H9 (cell line): ENCODE results near the gene ATP8A2. TPM values are rescaled to one million over a fixed set of nuclear protein-coding genes. Genes with fewer than 3 reads are reported as not detected.

Experiments used
- DNase-seq: peaks from one replicate; pipeline ENCODE4 v3.0.0-alpha.2; 2017
- H2AFZ ChIP-seq: one replicate; pipeline ENCODE4 v1.6.1; 2013; ENCODE audit warnings: mild to moderate bottlenecking, low read length, control low read depth, moderate library complexity
- H2AK5ac ChIP-seq: 2 replicates; pipeline ENCODE4 v1.6.1; 2013; ENCODE audit warnings: low read length, control low read depth, mixed read lengths; ENCODE audit not compliant: insufficient read length
- H2BK120ac ChIP-seq: one replicate; pipeline ENCODE4 v1.6.1; 2013; ENCODE audit warnings: low read depth, mild to moderate bottlenecking, low read length, control low read depth, inconsistent platforms; ENCODE audit not compliant: poor library complexity, severe bottlenecking
- H2BK12ac ChIP-seq: 2 replicates; pipeline ENCODE4 v1.6.1; 2013; ENCODE audit warnings: low read length, control low read depth, mixed read lengths, low read depth; ENCODE audit not compliant: insufficient read length
- H2BK15ac ChIP-seq: 2 replicates; pipeline ENCODE4 v1.6.1; 2013; ENCODE audit warnings: low read depth, low read length, control low read depth
- H2BK20ac ChIP-seq: one replicate; pipeline ENCODE4 v1.6.1; 2013; ENCODE audit warnings: low read depth, mild to moderate bottlenecking, low read length, control low read depth, inconsistent platforms; ENCODE audit not compliant: poor library complexity, severe bottlenecking
- H2BK5ac ChIP-seq: 2 replicates; pipeline ENCODE4 v1.6.1; 2013; ENCODE audit warnings: low read length, control low read depth, mixed read lengths; ENCODE audit not compliant: insufficient read length
- H3K14ac ChIP-seq: 2 replicates; pipeline ENCODE4 v1.6.1; 2013; ENCODE audit warnings: low read length, control low read depth; ENCODE audit not compliant: insufficient read depth
- H3K18ac ChIP-seq: 2 replicates; pipeline ENCODE4 v1.6.1; 2013; ENCODE audit warnings: low read depth, mild to moderate bottlenecking, mixed read lengths, low read length, control low read depth; ENCODE audit not compliant: insufficient read length
- H3K23ac ChIP-seq: 2 replicates; pipeline ENCODE4 v1.6.1; 2013; ENCODE audit warnings: low read length, control low read depth, mixed read lengths, low read depth; ENCODE audit not compliant: insufficient read length
- H3K23me2 ChIP-seq: 2 replicates; pipeline ENCODE4 v1.6.1; 2013; ENCODE audit warnings: low read depth, mild to moderate bottlenecking, mixed read lengths, low read length, control low read depth; ENCODE audit not compliant: insufficient read length, poor library complexity, severe bottlenecking
- H3K27ac ChIP-seq: 2 replicates; pipeline ENCODE4 v1.5.1; 2013; ENCODE audit warnings: low read length, control low read depth, mixed read lengths, low read depth; ENCODE audit not compliant: insufficient read length
- H3K27me3 ChIP-seq: 2 replicates; pipeline ENCODE4 v1.6.1; 2013; ENCODE audit warnings: low read length, control low read depth, inconsistent platforms; ENCODE audit not compliant: insufficient read depth
- H3K4ac ChIP-seq: 2 replicates; pipeline ENCODE4 v1.6.1; 2013; ENCODE audit warnings: low read depth, mild to moderate bottlenecking, control low read depth, inconsistent platforms, low read length, moderate library complexity
- H3K4me1 ChIP-seq: 2 replicates; pipeline ENCODE4 v1.6.1; 2013; ENCODE audit warnings: low read length, control low read depth, inconsistent platforms; ENCODE audit not compliant: insufficient read depth
- H3K4me2 ChIP-seq: 2 replicates; pipeline ENCODE4 v1.6.1; 2013; ENCODE audit warnings: low read length, control low read depth, mixed read lengths; ENCODE audit not compliant: insufficient read length, insufficient read depth
- H3K56ac ChIP-seq: 2 replicates; pipeline ENCODE4 v1.6.1; 2013; ENCODE audit warnings: low read depth, mild to moderate bottlenecking, mixed read lengths, low read length, control low read depth; ENCODE audit not compliant: insufficient read length
- H3K79me1 ChIP-seq: 2 replicates; pipeline ENCODE4 v1.6.1; 2013; ENCODE audit warnings: low read depth, mild to moderate bottlenecking, moderate library complexity, low read length, control low read depth, inconsistent platforms; ENCODE audit not compliant: insufficient read depth, poor library complexity, severe bottlenecking
- H3K79me2 ChIP-seq: 2 replicates; pipeline ENCODE4 v1.6.1; 2013; ENCODE audit warnings: low read length, control low read depth, inconsistent platforms; ENCODE audit not compliant: insufficient read depth
- H3K9ac ChIP-seq: 2 replicates; pipeline ENCODE4 v1.6.1; 2013; ENCODE audit warnings: low read length, control low read depth, mixed read lengths; ENCODE audit not compliant: insufficient read length; ENCODE audit errors: extremely low read depth
- H3K9me3 ChIP-seq: one replicate; pipeline ENCODE4 v1.6.1; 2013; ENCODE audit warnings: low read depth, low read length, inconsistent platforms; ENCODE audit not compliant: control insufficient read depth
- H3T11ph ChIP-seq: one replicate; pipeline ENCODE4 v1.6.1; 2013; ENCODE audit warnings: mild to moderate bottlenecking, low read length, control low read depth, inconsistent platforms
- H4K20me1 ChIP-seq: one replicate; pipeline ENCODE4 v1.6.1; 2013; ENCODE audit not compliant: control insufficient read depth, insufficient read length, insufficient read depth
- H4K5ac ChIP-seq: 2 replicates; pipeline ENCODE4 v1.6.1; 2013; ENCODE audit warnings: low read depth, mild to moderate bottlenecking, mixed read lengths, low read length, control low read depth; ENCODE audit not compliant: insufficient read length
- H4K8ac ChIP-seq: replicated peaks from 2 replicates; pipeline ENCODE4 v1.6.1; 2013; ENCODE audit warnings: low read length, control low read depth, mixed read lengths, low read depth; ENCODE audit not compliant: insufficient read length
- H4K91ac ChIP-seq: 2 replicates; pipeline ENCODE4 v1.6.1; 2013; ENCODE audit warnings: low read depth, mild to moderate bottlenecking, moderate library complexity, mixed read lengths, low read length, control low read depth; ENCODE audit not compliant: insufficient read length
- H3K27ac Mint-ChIP-seq, 3 experiments: 2 replicates in 2 of 3; 3 replicates in 1 of 3; pipeline ENCODE4 v1.8.0; 2020 to 2021; ENCODE audit warnings: mixed read lengths in 3 of 3, mild to moderate bottlenecking in 1 of 3, moderate library complexity in 1 of 3
- H3K27me3 Mint-ChIP-seq: 2 replicates; pipeline ENCODE4 v1.8.0; 2021; ENCODE audit warnings: low read depth, mild to moderate bottlenecking, moderate library complexity, mixed read lengths
- H3K36me3 Mint-ChIP-seq, 3 experiments: 2 replicates in 2 of 3; 3 replicates in 1 of 3; pipeline ENCODE4 v1.8.0; 2020 to 2021; ENCODE audit warnings: low read depth in 3 of 3, mixed read lengths in 3 of 3; ENCODE audit not compliant: insufficient read depth in 1 of 3
- H3K4me1 Mint-ChIP-seq, 2 experiments: 2 replicates each; pipeline ENCODE4 v1.8.0; 2020; ENCODE audit warnings: mixed read lengths in 2 of 2
- H3K4me3 Mint-ChIP-seq, 2 experiments: 2 replicates in 1 of 2; 3 replicates in 1 of 2; pipeline ENCODE4 v1.8.0; 2020 to 2021; ENCODE audit warnings: mild to moderate bottlenecking in 2 of 2, mixed read lengths in 2 of 2, moderate library complexity in 1 of 2
- H3K9me3 Mint-ChIP-seq, 2 experiments: 2 replicates in 1 of 2; 3 replicates in 1 of 2; pipeline ENCODE4 v1.8.0; 2020; ENCODE audit warnings: mild to moderate bottlenecking in 2 of 2, mixed read lengths in 2 of 2, moderate library complexity in 1 of 2
- WGBS: extraction: QIAGEN DNeasy Blood & Tissue Kit; methylation state at CpG from one replicate; pipeline ENCODE4 v1.1.7; 2013; ENCODE audit warnings: missing lambda C conversion rate, low lambda C conversion rate, mixed read lengths; ENCODE audit not compliant: insufficient read length; ENCODE audit errors: extremely low coverage; 5-methylcytosine and 5-hydroxymethylcytosine counted together
- total RNA-seq: library from RNA; stranded (reverse); gene quantifications from 2 replicates; pipeline ENCODE4 v1.2.1, GENCODE V29; 2021
- TF ChIP-seq, protein P1 (sequence below): fragments of 200-600 bp; sonication (generic); conservative IDR thresholded peaks from 3 replicates; pipeline ENCODE4 v1.8.0; 2021; ENCODE audit warnings: antibody characterized with exemption, mild to moderate bottlenecking

Gene ATP8A2
- total RNA-seq, 1 experiment from 2014 or later = 18.2 TPM

DNA sequence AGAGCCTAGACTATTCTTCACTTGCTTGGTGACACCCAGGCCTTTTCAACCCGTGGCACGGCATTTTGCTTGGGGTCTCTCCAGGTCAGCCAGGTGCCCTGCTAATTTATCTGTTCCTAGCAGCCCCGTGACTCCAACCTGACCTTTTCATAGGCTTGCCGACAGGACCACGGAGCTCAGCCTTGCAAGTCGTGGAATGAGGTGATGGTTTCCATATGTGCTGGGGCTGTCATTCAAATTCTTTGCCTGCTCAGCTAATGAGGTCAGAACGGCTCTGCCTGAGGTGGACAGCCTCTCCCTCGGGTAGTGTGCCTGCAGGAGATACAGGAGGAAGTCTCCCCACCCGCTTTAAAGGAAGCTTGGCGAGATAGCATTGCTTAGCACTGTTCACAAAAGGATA is 619.0 kb downstream of the ATP8A2 start:
- Histone ChIP-seq H3K18ac (no peak overlapping the region), H3K4ac (no peak overlapping the region), H3K23me2 (no peaks in the 10 kb centered on the region), H3K56ac (no peak overlapping the region), H3K4me1 (no peaks in the 10 kb centered on the region), H2AFZ (no peak overlapping the region), H3K4me2 (no peak overlapping the region), H2BK20ac (no peak overlapping the region), H2BK5ac (no peak overlapping the region), H4K5ac (no peak overlapping the region), H4K20me1 (no peaks in the 10 kb centered on the region), H3T11ph (no peak overlapping the region), H3K27me3 (no peaks in the 10 kb centered on the region), H3K27ac (no peak overlapping the region), H2BK12ac (no peak overlapping the region), H3K79me2 (no peaks in the 10 kb centered on the region), H3K79me1 (no peaks in the 10 kb centered on the region), H4K91ac (no peak overlapping the region), H2BK15ac (no peak overlapping the region), H4K8ac (no peak overlapping the region), H3K9ac (no peak overlapping the region), H3K14ac (no peak overlapping the region), H2BK120ac (no peak overlapping the region), H3K9me3 (no peaks in the 10 kb centered on the region), H3K23ac (no peak overlapping the region), H2AK5ac (no peak overlapping the region)
- TF ChIP-seq, protein P1, sequence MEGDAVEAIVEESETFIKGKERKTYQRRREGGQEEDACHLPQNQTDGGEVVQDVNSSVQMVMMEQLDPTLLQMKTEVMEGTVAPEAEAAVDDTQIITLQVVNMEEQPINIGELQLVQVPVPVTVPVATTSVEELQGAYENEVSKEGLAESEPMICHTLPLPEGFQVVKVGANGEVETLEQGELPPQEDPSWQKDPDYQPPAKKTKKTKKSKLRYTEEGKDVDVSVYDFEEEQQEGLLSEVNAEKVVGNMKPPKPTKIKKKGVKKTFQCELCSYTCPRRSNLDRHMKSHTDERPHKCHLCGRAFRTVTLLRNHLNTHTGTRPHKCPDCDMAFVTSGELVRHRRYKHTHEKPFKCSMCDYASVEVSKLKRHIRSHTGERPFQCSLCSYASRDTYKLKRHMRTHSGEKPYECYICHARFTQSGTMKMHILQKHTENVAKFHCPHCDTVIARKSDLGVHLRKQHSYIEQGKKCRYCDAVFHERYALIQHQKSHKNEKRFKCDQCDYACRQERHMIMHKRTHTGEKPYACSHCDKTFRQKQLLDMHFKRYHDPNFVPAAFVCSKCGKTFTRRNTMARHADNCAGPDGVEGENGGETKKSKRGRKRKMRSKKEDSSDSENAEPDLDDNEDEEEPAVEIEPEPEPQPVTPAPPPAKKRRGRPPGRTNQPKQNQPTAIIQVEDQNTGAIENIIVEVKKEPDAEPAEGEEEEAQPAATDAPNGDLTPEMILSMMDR = no peak
- Mint-ChIP-seq H3K4me3 (no peak overlapping the region), H3K4me1 (peaks cover 5 to 7% of the 10 kb centered on the region in 2 experiments), H3K27ac (no peak overlapping the region), H3K36me3 (peaks cover 1 to 22% (median 1%) of the 10 kb centered on the region in 3 experiments; a peak in 4 of 7 replicates), H3K9me3 (peaks cover 14 to 25% of the 10 kb centered on the region in 2 experiments; a peak in 4 of 5 replicates), H3K27me3 (no peaks in the 10 kb centered on the region)
- WGBS = no CpG with 5 or more reads among the region's 10 CpGs
- no peak for DNase-seq
